KMS-11 (cell line): ENCODE data around the gene CEL.

Source experiments
- H2AFZ ChIP-seq: fragments of 200-600 bp; sonication (generic); 2 replicates; pipeline ENCODE4 v1.6.1; 2016; ENCODE audit warnings: antibody characterized with exemption, mixed run types, low read depth
- H3K27ac ChIP-seq: fragments of 200-600 bp; sonication (generic); 2 replicates; pipeline ENCODE4 v1.6.1; 2016; ENCODE audit warnings: mild to moderate bottlenecking, mixed run types
- H3K27me3 ChIP-seq: fragments of 200-600 bp; sonication (generic); 2 replicates; pipeline ENCODE4 v1.6.1; 2017; ENCODE audit warnings: mild to moderate bottlenecking, low read depth, mixed run types, moderate library complexity; ENCODE audit not compliant: insufficient read depth
- H3K36me3 ChIP-seq: fragments of 200-600 bp; sonication (generic); 2 replicates; pipeline ENCODE4 v1.6.1; 2017; ENCODE audit warnings: mild to moderate bottlenecking, mixed run types; ENCODE audit not compliant: insufficient read depth
- H3K4me1 ChIP-seq: fragments of 200-600 bp; sonication (generic); 2 replicates; pipeline ENCODE4 v1.6.1; 2016; ENCODE audit warnings: mild to moderate bottlenecking, low read depth, mixed run types; ENCODE audit not compliant: poor library complexity, severe bottlenecking
- H3K4me2 ChIP-seq: fragments of 200-600 bp; sonication (generic); 2 replicates; pipeline ENCODE4 v1.7.0; 2016; ENCODE audit warnings: mild to moderate bottlenecking, mixed run types
- H3K4me3 ChIP-seq: fragments of 200-600 bp; sonication (generic); IDR thresholded peaks from 2 replicates; pipeline ENCODE4 v1.6.1; 2017; ENCODE audit warnings: low read depth, low read length, mixed read lengths; ENCODE audit not compliant: insufficient read depth
- H3K79me2 ChIP-seq: fragments of 200-600 bp; sonication (generic); 2 replicates; pipeline ENCODE4 v1.6.1; 2016; ENCODE audit warnings: low read depth, mixed run types; ENCODE audit not compliant: insufficient read depth
- H3K9ac ChIP-seq: fragments of 200-600 bp; sonication (generic); 2 replicates; pipeline ENCODE4 v1.6.1; 2016; ENCODE audit warnings: mild to moderate bottlenecking, mixed run types
- H4K20me1 ChIP-seq: fragments of 200-600 bp; sonication (generic); 2 replicates; pipeline ENCODE4 v1.6.1; 2016; ENCODE audit warnings: mild to moderate bottlenecking, mixed run types; ENCODE audit not compliant: insufficient read depth
- TF ChIP-seq, protein P1 (sequence below): fragments of 200-600 bp; sonication (generic); conservative IDR thresholded peaks from 2 replicates; pipeline ENCODE4 v1.6.1; 2017; ENCODE audit warnings: low read depth, mild to moderate bottlenecking, antibody characterized with exemption, low read length, moderate library complexity, mixed read lengths

The CEL gene

DNA sequence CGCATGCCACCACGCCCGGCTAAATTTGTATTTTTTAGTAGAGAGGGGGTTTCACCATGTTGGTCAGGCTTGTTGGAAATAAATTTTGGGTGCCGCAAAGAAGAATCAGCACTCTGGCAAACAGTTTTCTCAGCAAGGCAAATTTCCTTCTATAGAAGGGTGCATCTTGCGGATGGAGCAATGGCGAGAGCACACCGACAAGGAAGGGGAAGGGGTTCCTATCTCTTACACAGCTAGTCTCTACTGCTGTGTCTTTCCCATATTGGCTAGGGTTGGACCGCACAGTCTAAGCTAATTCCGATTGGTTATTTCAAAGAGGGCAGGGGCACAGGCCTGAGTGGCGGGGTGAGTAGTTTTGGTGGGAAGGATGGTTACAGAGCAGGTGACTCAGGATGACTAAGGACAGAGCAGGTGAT, 30.3 kb upstream of the CEL start:
- no peaks in the 10 kb centered on the region for H3K36me3 ChIP-seq
- H4K20me1 ChIP-seq = no peaks in the 10 kb centered on the region
- H3K4me3 ChIP-seq = no peak overlapping the region
- H3K27ac ChIP-seq = peak overlapping the region; percentile 58; the same call in 1 of the 2 replicates
- peaks cover 54% of the 10 kb centered on the region for H3K79me2 ChIP-seq
- H2AFZ ChIP-seq = peak overlapping the region; percentile 79
- TF ChIP-seq, protein P1, sequence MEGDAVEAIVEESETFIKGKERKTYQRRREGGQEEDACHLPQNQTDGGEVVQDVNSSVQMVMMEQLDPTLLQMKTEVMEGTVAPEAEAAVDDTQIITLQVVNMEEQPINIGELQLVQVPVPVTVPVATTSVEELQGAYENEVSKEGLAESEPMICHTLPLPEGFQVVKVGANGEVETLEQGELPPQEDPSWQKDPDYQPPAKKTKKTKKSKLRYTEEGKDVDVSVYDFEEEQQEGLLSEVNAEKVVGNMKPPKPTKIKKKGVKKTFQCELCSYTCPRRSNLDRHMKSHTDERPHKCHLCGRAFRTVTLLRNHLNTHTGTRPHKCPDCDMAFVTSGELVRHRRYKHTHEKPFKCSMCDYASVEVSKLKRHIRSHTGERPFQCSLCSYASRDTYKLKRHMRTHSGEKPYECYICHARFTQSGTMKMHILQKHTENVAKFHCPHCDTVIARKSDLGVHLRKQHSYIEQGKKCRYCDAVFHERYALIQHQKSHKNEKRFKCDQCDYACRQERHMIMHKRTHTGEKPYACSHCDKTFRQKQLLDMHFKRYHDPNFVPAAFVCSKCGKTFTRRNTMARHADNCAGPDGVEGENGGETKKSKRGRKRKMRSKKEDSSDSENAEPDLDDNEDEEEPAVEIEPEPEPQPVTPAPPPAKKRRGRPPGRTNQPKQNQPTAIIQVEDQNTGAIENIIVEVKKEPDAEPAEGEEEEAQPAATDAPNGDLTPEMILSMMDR = no peak
- H3K4me1 ChIP-seq = peaks cover 9% of the 10 kb centered on the region
- peak overlapping the region; percentile 74 for H3K4me2 ChIP-seq
- peak overlapping the region; percentile 70; the same call in 1 of the 2 replicates for H3K9ac ChIP-seq
- H3K27me3 ChIP-seq = no peaks in the 10 kb centered on the region

DNA sequence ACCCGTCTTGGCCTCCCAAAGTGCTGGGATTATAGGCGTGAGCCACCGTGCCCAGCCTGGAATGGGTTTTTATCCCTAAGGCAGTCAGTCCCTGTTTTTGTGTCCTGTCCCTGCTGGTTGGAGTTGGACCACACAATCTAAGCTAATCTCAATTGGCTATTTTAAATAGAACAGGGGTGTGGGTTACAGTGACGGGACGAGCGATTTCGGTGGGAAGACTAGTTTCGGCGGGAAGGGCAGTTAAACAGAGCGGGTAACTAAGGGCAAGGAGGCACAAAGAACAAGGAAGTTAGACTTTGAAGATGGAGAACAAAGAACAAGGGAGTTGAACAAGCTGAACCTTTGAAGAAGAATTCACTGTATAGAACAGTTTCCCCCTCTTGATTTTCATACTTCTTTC, 29.6 kb upstream of the CEL start:
- no peaks in the 10 kb centered on the region for H3K36me3 ChIP-seq
- no peaks in the 10 kb centered on the region for H3K27me3 ChIP-seq
- no peaks in the 10 kb centered on the region for H4K20me1 ChIP-seq
- peaks cover 9% of the 10 kb centered on the region for H3K4me1 ChIP-seq
- H3K4me3 ChIP-seq = no peak overlapping the region
- TF ChIP-seq, protein P1 = no peak
- no peak overlapping the region for H2AFZ ChIP-seq
- peaks cover 61% of the 10 kb centered on the region for H3K79me2 ChIP-seq
- no peak overlapping the region for H3K4me2 ChIP-seq
- H3K9ac ChIP-seq = no peak overlapping the region
- no peak overlapping the region for H3K27ac ChIP-seq

DNA sequence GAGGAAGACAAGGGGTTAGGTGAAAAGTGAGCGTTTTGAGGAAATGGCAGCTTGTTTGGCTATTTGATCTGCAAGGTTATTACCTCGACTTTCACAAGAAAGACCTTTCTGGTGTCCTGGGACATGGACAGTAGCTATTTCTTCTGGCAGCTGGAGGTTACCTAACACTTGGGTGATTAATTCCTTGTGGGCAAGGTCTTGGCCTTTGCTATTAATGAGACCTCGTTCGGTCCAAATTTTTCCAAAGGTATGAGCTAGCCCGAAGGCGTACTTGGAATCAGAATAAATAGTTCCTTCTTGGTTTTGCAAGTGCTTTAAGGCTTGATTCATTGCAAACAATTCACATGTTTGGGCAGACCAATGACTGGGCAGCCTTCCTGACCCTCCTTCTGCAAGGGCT, 26.1 kb upstream of the CEL start:
- no peak overlapping the region for H3K27ac ChIP-seq

DNA sequence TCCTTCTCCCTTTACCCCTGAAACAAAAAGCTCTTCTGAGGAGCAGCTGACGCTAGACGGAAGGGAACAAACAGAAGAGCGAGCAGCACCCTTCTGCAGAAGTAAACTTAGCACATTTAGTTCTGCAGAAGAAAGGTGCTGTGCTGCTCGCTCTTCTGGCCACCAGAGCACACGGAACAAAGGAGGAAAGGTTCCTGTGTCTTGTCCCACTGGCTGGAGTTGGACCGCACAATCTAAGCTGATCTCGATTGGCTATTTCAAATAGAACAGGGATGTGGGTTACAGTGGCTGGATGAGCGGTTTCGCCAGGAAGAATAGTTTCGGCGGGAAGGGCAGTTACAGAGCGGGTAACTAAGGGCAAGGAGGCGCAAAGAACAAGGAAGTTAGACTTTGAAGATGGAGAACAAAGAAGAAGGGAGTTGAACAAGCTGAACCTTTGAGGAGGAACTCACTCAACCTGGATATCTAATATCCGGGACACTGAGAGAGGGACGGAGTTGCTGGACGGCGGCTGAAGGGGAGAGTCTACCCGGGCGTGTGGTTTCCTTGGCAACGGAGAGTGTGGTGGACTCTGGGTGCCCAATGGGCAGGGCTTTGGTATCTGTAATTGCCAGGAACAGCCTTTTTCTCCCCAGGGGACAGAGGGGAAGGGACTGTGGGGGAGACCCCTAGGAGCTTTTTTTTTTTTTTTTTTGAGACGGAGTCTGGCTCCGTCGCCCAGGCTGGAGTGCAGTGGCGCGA, 23.8 kb upstream of the CEL start:
- Histone ChIP-seq H3K4me3 (no peak overlapping the region), H3K4me2 (no peak overlapping the region), H2AFZ (no peak overlapping the region), H3K9ac (no peak overlapping the region), H3K27me3 (no peaks in the 10 kb centered on the region), H3K36me3 (no peaks in the 10 kb centered on the region), H3K4me1 (no peaks in the 10 kb centered on the region), H3K27ac (no peak overlapping the region), H3K79me2 (peaks cover 52% of the 10 kb centered on the region), H4K20me1 (no peaks in the 10 kb centered on the region)
- TF ChIP-seq, protein P1 = no peak

More for the DNA sequence above, 26.1 kb upstream of the CEL start:
- H2AFZ ChIP-seq = no peak overlapping the region
- H3K4me3 ChIP-seq = no peak overlapping the region
- TF ChIP-seq, protein P1 = no peak
- H3K9ac ChIP-seq = no peak overlapping the region
- H4K20me1 ChIP-seq = no peaks in the 10 kb centered on the region
- no peak overlapping the region for H3K4me2 ChIP-seq
- H3K27me3 ChIP-seq = no peaks in the 10 kb centered on the region
- peaks cover 9% of the 10 kb centered on the region for H3K4me1 ChIP-seq
- H3K36me3 ChIP-seq = no peaks in the 10 kb centered on the region
- peaks cover 68% of the 10 kb centered on the region for H3K79me2 ChIP-seq
